ENCODE results near the gene RRH.
"Not testable (repeated sequence)": the region's sequence is repeated elsewhere in the genome, so short reads cannot be mapped to it uniquely, and the experiment has no call there.

The RRH gene, protein sequence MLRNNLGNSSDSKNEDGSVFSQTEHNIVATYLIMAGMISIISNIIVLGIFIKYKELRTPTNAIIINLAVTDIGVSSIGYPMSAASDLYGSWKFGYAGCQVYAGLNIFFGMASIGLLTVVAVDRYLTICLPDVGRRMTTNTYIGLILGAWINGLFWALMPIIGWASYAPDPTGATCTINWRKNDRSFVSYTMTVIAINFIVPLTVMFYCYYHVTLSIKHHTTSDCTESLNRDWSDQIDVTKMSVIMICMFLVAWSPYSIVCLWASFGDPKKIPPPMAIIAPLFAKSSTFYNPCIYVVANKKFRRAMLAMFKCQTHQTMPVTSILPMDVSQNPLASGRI

DNA sequence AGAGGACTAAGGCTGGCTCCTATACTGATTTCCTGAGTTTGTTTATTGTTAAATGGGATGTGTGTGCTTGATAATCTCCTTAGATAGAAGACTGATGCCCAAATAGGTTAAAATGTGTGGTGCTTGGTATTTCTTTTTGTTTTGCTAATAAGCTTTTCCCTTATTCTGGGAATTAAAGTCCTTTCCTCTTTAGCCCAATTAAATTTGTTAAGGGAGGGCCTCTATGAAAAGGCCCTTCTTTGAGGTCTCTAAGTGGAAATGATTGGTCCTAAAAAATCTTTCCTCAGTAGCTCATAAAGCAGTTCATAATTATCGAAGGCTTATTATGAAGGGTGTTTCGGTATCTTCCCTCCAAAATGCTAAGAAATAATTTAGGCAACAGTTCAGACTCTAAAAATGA lies at the start of gene RRH:
TSS of gene RRH (plus strand) at position 301 of the 400 bp plus-strand sequence. CDS start at position 357, 56 bp downstream.
- no peak for DNase-seq

DNA sequence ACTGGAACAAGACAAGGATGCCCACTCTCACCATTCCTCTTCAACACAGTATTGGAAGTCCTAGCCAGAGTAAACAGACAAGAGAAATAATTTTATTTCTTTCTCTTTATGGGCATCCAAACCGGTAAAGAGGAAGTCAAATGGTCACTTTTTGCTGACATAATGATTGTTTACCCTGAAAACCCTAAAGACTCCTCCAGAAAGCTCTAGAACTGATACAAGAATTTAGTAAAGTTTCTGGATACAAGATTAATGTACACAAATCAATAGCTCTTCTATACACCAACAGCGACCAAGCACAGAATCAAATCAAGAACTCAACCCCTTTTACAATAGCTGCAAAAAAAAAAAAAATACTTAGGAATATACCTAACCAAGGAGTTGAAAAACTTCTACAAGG lies 45.7 kb upstream of the RRH start:
- DNase-seq: not testable (repeated sequence)

DNA sequence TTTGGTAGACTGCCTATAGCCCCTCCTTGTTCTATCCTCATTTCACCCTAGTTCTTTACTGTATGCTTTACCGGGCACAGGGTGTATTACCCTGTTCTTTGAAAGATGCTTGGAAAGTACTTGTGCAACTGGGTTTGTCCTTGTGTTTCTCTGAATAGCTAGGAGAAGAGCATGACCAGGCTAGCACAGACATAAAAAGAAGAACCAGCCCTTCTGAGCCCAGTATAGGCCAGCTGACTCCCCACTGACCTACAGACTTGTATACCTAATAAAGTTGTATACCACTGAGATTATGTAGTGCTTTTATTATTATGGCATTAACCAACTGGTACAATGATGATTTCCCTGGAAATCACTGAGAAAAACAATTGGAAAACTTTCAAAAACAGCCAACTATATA lies 40.9 kb upstream of the RRH start:
- no peak for DNase-seq

DNA sequence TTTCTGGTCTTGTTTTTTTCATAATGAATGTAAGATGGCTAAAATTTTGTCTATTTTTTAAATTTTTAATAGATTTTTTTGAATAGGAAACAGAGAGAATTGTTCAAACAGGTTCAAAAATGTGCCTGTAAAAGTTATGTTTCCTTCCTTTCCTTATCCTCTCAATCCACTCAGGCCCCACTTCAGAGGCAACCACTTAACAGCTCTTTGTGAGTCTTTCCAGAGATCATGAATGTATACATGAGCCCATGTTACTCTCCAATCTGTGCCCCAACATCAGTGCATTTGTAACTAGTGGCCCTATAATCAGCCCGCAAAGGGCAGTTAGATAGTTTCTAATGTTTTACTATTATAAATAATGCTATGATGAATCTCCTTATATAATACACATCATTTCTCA lies 40.0 kb upstream of the RRH start:
- DNase-seq: no peak

DNA sequence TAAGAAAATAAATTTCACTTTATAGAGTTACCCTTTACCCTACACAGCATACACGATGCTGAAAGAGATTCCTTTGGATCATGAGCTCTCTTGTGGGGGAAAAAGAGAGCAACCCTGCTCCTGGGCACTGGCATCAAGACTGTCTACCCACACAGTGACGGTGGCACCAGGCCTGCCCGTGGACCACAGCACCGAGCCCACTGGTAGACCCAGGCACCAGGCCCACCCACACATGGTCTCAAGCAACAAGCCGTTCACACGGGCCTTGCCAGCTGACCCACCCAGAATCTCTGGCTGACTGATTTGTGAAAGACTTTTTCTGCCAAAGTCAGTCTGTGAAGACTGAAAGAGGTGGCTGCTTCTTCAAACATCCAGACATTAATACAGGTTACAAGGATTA lies 32.7 kb upstream of the RRH start:
- no peak for DNase-seq

DNA sequence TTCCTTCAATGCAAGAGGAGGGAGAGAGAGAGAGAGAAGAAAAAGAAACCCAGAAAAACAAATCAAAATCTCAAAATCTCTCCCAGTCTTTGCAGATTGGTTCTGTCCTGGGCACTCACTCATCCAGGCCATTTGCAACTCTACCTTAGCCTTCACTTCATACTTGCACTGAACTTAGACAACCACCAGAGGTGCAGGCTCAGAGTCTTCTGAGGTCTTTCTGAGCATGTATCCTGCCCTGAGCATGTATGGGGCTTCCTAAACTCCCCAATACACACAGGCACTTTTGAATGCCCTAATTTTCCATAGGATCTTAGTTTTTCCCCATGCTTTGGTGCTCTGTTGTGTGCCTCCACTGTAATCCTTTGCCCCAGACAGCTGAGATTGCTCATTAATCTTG lies 28.9 kb upstream of the RRH start:
- no peak for DNase-seq

DNA sequence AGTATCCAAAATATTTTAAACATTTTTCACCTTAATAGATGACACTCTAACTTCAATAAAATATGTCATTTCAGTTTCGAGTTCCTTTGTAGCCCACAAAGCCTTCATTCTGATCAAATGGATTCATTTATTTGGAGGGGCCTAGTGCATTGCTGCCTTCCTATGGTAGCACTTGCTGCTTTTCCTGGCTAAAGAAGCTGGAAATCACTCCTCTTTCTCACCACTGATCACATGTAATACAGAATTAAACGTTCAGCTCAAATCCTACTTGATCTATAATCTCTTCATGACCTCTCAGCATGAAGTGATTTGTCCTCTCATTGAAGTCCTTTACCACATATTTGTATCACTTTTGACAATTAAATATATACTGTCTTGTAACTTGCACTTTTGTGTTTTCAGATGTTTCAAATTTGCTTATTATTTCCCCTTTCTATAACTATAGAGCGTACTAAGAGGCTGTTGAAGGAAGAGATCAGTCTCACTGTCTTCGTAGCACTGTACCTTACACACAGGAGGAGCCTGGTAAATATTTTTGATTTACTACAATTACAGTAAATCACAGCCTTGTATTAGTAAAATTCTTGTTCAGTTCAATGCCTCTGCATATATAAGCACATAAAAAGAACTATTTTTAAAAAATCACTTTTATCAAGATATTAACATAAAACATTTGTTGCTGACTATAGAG lies 26.5 kb upstream of the RRH start:
- DNase-seq: no peak

DNA sequence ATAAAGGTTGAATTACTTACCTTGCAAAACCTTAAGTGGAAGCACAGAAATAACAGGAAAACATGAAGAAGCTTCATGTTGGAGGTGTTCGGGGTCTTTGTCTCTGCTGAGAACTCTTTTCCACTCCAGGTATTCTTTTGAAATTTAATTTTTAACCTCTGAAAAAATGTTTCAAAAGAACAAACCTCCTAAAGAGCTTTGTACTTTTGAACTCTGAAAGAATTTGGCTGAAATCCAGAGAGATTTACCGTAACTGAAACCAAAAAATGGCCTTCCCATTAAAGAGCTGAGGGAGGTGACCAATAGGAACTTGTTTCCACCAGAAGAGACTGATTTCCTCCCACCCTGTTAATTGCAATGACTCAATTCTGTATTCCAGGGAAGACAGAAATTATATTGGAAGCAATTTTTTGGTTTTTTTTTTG lies 25.9 kb upstream of the RRH start, which contains the start of gene CFI:
TSS of gene CFI (minus strand) at position 105 of the 425 bp plus-strand sequence. CDS start at position 77, 28 bp downstream.
- no peak for DNase-seq

DNA sequence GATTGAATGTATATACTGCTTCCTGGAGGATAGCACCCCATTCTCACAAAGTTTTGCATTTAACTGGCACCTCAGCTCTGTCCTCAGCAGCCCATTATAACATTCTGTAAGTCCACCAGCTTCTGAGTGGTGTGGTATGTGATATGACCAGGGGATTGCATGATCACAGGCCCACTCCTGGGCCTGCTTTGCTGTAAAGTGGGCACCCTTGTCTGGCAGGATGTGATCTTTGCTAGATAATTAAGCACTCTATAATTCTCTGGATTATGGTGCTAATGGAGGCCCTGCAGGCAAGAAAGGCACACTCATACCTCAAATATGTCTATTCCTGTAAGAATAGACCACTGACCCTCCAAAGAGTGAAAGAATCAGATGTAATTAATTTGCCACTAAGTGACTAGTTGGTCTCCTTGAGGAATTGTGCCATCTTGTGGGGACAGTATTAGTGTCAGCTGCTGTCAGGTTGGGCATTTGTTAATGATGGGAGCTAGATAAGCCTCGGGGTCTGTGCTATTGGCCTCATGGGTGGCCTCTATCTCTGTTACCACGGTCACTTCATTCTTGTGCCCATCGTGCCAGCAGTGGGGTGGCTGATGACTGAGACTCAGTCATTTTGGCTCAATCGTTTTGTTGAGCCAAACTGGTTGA lies 23.7 kb upstream of the RRH start:
- DNase-seq: peak in 4 of 58 donors; percentile 0 to 2 (median 0)

DNA sequence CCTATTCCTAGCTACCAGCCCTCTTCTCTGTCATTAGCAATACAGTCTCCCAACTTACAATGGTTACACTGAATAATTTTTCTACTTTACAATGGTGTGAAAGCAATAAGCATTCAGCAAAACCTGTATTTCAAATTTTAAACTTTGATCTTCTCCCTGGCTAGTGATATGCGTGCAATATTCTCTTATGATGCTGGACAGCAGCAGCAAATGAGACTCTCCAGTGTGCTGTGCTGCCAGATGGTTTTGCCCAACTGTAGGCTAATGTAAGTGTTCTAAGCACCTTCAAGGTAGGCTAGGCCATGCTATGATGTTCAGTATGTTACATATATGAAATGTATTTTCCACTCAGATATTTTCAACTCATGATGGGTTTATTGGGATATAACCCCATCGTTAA lies 18.1 kb upstream of the RRH start:
- DNase-seq: no peak

DNA sequence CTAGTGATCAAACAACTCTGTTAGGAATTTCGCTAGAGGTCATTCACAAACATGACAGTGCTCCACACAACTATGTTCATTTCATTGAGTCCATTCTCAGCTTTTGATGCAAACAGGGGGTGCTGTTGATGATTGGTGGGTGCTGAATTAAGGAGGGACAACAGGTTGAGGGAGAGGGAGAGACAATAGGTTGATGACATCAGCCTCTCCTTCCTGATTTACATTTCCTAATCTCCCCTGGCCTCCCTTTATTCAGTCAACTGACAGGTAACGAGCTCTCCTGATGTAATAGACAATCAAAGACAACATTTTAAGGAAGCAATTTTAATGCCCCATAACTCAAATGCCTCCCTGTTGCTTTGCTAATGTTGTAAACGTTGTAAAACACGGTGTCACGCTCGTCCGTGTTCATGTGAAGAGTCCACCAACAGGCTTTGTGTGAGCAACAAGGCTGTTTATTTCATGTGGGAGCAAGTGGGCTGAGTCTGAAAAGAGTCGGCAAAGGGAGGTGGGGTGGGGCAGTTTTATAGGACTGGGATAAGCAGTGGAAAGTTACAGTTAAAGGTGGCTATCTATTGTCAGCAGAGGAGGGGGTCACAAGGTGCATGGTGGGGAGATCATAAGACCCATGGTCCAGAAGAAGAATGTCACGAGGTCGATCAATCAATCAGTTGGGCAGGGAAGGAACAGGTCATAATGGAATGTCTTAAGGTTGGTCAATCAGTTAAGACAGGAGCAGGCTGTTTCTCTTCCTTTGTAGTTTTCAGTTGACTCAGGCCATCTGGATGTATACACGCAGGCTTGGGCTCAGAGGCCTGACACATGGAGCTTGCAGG lies 17.0 kb upstream of the RRH start:
- DNase-seq: no peak

DNA sequence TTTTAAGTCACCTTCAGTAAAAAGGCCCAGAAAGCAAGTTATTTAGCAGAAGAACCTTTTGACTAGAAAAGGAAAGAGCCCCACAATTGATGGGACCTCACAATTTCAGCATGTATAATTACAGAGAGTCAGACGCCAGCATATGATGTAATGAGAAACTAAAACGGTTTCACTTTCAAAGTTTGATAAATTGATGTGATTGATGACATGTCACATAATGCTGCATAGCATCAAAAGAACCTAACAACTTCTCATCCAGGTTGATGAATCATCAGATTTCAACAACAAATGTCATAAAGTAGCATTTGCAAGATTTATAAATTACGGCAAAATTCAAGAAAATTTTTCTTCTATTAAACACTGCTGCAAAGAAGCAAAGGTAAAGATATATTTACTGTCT lies 16.1 kb upstream of the RRH start:
- DNase-seq: no peak

DNA sequence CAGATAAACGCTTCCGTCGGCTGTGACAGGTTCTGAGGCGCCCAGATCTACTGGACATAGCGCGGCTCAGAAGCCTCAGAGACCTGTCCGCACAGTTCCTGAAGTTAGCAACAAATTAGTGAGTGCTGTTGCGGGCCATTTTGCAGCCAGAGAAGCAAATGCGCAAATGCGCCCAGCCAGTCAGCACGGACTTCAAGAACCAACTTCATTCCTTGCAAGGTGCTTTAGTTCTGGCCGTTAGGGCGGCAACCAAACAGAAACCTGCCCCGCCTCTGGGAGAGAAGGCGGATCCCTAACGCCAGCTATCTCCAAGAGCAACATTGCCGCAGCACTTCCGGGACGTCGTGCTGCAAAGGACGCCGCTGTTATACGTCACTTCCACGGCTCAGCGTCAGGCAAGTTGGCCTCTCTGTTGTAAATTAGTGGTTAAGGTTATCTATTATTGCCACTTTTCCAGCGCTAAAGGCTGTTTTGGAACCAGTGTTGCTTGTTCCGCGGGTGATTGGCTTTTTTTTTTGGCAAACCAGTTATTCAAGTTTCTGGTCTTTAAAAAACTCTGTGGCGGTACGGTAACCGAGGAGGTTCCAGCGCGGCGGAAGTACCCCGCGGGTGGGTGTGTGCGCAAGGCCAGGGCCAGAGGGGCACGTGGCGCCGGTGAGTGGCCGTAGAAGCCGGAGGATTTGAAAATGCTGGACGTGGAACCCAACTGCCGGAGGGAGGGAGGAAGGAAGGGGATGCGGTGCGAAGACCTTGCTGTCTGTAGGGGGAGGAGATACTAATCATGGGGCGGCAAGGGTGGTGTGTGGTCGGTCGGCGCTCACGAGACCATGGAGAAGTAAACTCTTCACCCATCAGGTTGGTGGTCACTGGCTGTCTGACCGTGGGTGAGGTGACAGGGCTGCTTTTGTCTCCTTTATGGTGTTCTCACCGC lies 12.4 kb upstream of the RRH start, which contains the start of gene GAR1:
TSS of gene GAR1 (plus strand) at position 612 of the 931 bp plus-strand sequence. CDS start 403 bp downstream, outside the sequence.
- peak; percentile 20 to 92 (median 82) for DNase-seq

DNA sequence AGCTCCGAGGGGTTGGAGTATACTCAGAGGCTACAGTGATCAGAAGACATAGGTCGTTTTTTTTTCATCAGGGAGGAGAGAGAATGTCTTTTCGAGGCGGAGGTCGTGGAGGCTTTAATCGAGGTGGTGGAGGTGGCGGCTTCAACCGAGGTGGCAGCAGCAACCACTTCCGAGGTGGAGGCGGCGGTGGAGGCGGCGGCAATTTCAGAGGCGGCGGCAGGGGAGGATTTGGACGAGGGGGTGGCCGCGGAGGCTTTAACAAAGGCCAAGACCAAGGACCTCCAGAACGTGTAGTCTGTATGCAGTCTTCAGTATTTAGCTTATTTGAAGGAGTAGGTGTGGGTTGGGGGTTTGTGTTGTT lies 11.7 kb upstream of the RRH start:
- peak in 5 of 58 donors; percentile 1 to 24 (median 16) for DNase-seq

DNA sequence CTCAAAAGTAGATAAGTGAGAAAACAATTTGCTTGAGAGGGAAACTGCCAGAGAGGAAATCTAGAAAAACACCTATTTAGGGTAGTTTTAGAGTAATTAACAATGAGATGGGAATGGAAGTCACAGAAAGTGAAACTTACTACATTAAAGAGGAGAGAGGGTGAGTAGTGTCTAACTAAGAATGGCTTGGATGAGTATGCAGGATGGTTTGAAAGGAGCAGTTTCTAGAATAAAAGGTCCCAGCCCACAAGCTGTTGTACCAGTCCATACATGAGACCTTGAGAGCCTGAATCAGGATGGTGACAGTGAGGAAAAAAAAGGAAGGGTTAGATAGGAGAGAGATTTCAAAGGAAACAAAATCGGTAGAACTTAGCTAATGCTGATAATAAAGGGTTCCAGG lies 10.9 kb upstream of the RRH start:
- DNase-seq: no peak

DNA sequence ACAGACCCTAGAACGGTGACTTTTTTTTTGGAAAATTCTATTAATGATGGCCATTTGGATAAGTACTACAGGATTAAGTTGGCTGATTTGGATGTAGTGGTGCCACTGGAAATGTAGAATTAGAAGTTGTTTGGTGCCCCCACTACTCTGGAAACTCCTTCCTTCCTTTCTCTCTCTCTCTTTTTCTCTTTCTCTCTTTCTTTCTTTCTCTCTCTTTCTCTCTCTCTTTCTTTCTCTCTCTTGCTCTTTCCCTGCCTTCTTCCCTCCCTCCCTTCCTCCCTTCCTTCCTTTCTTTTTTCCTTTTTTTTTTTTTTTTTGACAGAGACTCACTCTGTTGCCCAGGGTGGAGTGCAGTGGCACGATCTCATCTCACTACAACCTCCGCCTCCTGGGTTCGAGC lies 9.5 kb upstream of the RRH start:
- no peak for DNase-seq

DNA sequence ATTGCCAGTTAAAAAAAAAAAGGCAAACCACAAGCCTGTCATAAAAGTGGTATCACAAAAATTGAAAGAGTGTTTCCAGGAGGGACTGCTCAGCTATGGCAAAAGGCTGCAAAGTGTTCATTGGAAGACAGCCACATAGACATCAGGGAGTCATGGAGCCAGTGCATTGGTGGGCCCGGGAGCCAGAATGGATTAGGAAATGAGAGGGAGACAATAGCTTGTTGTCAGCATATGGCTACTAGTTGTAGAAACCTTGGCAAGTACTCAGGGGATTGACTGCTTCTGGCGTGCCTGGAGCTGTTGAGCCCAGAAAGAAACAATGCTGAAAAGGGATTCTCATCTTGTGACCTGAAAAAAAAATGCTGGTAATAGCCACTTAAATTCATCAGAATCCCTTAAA lies 7.2 kb upstream of the RRH start:
- peak in 22 of 58 donors; percentile 1 to 31 (median 10) for DNase-seq

DNA sequence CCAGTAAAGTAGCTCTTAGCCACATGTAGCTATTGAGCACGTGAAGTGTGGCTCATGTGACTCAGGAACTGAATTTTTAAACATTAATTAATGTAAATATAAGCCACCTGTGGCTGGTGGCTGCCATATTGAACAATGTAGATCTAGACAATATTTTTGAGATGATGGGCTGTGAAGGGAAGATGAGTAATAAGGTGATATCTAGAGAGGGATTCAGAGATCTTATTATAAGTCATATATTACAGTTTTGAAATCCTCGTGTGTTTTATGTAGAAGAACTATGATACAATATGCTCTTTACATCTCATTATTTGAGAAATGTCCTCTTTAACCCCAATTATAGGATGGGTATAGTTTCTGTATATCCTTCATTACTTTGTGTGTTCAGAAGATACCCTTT lies 6.6 kb upstream of the RRH start:
- DNase-seq: no peak

DNA sequence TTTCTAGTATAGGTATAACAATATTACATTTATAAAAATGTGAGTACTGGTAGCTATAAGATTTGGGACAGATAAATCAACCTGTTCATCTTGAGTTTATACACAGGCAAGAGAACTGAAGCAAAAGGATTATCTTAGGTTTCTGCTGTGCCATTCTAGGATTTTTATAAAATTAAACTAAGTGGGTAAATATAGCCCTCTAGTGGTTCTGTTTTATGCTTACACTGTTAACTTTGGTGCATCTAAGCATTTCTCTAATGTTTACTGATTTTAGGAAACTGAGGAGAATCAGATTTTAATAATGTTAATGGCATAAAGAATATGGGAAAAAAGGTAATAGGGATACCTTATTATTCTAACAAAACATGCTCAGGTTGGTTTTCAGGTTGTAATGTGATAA lies 1.1 kb upstream of the RRH start:
- no peak for DNase-seq

DNA sequence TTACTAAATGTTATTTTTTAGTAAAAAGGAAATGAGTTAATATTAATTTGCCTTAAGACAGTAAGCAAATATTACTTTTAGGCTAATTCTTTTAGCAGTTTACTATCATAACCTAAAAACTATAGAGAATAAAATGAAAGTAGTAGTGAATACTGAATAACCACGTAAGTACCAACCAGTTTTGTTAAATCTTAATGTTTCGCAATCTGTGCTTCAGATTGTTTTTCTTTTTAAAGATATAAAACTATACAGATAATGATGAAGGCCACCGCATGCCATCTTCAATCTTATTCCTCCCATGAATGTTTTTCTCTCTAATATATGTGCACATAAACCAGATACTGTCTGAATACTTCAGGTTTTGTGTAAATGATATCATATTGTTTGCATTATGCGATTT lies 6.0 kb downstream of the RRH start:
- no peak for DNase-seq

All from anterior cingulate cortex (tissue), 58 donors.